HG03342 (cell line): ENCODE data around the gene PCSK6.

Experiments
- ATAC-seq: cut with Tn5 transposase; IDR thresholded peaks from one replicate; pipeline ENCODE4 v1.9.1; 2021; ENCODE audit warnings: mild to moderate bottlenecking, moderate library complexity; ENCODE audit not compliant: unreplicated experiment

PCSK6 gene

DNA sequence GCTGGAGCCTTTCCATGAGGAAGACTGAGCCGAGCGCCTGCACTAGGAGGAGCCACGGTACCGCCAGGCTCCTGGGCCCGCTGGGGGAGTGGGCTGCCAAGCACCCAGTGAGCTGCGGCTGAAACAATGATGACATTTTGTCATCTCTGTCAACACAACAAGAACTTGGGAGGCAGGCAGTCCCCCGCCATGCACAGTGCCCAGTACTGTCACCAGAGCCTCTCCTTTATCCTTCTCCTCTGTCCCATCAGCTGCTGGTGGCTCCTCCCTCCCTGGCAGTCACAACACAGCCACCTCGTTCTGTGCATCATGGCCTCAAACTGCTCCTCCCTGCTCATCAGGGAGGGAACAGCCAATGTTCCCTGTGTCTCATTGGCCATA is 34.0 kb upstream of the PCSK6 start:
- no peak for ATAC-seq

DNA sequence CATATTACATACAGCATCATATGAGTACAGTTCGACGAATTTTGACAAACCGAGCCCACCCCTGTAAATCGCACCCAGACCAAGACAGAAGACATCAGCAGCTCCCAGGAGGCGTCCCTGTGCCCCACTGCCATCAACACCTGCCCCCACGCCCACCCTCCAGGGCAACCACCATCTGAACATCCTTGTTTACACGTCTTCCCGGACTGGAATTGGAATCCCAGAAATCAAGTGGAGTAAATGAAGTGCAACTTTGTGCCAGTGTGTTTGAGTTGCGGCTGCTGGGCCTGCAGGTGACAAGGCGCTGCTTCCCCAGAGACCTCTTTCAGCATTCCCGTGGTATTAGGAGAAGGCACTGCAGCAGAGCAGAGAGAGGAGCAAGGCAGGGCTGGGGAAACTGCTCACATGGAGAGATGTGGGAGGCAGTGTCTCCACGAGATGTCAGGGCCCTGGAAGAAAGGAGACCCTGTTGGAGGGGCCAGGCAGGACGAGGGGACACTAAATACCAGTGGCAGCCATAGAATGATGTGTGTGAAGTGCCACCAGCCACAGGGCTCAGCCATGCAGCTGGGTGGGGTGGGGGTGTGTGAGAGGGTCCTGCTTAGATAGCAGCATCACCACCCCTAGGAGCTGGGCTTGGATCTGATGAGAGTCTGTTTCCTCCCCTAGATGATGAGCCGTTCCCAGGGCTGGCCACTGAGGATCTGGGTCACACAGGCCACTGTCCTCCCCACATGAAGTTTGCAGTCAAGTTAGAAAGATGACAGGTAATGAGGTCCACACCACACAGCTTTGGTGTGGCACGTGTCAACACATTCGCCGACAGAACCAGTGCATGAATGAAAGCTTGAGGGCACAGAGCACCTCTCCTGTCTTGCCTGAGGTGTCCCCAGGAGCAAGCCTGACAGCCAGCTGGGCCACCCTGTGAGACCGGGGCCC is 33.4 kb upstream of the PCSK6 start:
- no peak for ATAC-seq

GRCh38 chr15:101522091-101522490 is 32.6 kb upstream of the PCSK6 start:
- ATAC-seq: no peak

DNA sequence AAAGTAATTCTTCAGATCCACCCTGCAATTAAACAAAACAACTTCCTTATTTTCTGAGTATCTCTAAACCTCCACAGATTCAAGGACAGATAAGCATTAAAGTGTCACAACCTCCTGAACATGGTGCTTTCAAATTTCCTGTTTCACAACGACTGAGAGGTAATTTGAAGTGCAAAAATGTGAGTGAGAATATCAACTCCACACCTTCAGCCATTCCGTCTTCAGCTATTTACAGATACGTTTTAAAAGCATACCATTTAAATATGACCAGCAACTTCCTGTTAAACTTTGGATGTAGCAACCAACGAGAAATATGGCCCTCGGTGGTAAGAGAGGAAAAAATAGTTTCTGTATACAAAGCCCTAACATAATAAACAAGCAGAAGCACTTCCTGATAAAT is 32.1 kb upstream of the PCSK6 start:
- no peak for ATAC-seq

GRCh38 chr15:101521069-101521468 is 31.6 kb upstream of the PCSK6 start:
- no peak for ATAC-seq

DNA sequence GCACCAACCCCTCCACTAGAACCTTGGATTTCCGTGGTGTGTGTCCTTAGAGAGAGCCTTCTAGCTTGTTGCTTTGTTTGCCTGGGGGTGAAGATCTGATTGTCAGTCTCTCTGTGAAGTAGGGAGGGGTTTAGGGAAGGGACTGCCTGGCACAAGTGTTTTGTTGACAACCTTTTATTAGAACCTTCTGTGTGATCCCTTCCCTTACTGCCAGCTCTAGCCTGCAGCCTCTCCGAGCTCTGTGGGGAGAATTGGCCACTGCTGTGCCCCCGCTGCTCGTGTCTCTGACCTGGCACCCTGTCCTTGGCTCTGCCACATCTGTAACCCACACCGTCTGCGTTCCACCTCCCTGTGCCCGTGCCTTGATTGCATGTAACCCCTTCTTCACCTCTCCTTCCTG is 30.9 kb upstream of the PCSK6 start:
- no peak for ATAC-seq

DNA sequence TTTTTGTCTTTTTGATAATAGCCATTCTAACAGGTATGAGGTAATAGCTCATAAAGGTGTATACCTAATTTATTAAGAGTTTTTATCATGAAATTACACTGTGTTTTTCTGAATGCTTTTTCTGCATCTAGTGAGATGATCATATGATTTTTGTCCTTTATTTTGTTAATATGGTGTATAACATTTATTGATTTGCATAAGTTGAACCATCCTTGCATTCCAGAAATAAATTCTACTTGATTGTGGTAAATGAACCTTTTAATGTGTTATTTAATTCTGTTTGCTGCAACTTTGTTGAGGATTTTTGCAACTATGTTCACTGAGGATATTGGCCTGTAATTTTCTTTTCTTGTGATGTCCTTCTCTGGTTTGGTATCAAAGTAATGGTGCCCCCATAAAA is 28.0 kb upstream of the PCSK6 start:
- ATAC-seq: no peak

DNA sequence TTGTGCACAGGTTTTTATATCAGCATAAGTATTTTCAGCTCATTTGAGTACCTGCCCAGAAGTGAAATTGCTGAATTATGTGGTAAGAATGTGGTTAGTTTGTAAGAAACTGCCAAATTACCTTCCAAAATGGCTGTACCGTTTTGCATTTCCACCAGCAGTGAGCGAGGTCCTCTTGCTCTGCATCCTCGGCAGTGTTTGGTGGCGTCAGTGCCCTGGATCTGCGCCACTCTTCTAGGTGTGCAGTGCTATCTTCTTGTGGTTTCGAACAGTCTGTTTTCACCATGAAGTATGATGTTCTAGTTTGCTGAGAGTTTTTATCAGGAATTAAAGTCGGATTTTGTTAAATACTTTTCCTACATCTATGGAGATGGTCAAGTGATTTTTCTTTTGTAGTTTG is 24.8 kb upstream of the PCSK6 start:
- ATAC-seq: no peak

DNA sequence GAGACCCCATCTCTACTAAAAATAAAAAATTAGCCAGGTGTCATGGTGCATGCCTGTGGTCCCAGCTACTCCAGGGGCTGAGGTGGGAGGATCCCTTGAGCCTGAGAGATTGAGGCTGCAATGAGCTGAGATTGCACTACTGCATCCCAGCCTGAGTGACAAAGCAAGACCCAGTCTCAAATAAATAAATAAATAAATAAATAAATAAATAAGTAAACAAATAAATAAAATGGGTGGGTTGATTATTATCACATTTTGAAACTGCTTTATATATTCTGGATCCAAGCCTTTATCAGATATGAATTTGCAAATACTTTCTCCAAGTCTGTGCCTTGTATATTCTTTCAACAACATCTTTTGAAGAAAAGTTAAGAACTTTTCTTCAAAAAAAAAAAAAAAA is 22.2 kb upstream of the PCSK6 start:
- no peak for ATAC-seq

DNA sequence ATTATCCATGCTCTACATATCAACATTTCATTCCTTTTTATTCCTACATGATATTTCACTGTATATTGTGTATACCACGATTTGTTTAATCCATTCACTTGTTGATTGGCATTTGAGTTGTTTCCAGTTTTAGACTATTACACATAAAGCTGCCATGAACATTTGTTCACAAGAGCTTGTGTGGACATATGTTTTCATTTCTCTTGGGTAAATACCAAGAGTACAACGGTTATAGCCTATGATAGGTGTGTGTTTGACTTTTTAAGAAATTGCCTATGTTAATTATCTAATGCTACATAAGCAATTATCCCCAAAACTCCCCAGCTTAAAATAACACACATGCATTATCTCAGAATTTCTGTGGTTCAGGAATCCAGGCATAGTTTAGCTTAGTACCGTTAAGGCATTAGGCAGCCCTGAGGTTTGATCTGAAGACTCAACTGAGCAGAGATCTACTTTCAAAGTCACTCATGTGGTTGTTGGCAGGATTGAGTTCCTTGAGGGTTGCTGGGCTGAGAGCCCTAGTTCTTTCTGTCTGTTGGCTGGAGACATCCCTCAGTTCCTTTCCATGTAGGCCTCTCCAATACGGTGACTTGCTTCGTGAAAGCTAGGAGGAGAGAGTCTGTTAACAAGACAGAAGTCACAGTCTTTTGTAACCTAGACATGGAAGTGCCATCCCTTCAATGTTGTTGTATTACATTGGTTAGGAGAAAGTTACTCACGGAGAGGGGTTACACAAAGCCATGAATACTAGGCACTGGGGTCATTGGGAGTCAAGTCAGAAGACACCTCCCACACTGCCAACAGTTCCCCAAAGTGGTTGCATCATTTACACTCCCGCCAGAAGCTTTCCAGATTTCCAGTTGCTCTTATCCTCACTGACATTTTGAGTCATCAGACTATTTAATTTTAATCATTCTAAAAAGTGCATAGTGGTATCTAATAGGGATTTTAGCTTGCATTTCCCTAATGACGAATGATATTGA is 21.0 kb upstream of the PCSK6 start:
- no peak for ATAC-seq

- ATAC-seq: no peak
Measured at GRCh38 chr15:101509279-101509678, 19.8 kb upstream of the PCSK6 start.

DNA sequence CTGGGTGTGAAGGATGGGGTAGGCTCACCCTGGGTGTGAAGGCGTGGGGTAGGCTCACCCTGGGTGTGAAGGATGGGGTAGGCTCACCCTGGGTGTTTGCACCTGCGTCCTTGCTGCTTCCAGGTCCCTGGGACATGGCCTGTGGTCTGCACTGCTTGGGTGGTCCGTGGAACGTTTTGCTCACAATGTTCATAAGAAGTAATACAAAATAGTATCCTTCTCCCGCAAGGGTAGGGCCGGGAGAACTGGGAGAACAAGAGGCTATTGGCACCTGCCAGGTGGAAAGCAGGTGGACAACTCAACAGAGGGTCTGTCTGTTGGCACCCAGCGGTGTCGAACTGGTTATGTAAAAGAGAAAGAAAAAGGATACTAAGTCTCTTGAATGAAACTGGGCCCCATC is 17.0 kb upstream of the PCSK6 start:
- no peak for ATAC-seq

- ATAC-seq: no peak
Measured at GRCh38 chr15:101505610-101506337, 16.3 kb upstream of the PCSK6 start.

DNA sequence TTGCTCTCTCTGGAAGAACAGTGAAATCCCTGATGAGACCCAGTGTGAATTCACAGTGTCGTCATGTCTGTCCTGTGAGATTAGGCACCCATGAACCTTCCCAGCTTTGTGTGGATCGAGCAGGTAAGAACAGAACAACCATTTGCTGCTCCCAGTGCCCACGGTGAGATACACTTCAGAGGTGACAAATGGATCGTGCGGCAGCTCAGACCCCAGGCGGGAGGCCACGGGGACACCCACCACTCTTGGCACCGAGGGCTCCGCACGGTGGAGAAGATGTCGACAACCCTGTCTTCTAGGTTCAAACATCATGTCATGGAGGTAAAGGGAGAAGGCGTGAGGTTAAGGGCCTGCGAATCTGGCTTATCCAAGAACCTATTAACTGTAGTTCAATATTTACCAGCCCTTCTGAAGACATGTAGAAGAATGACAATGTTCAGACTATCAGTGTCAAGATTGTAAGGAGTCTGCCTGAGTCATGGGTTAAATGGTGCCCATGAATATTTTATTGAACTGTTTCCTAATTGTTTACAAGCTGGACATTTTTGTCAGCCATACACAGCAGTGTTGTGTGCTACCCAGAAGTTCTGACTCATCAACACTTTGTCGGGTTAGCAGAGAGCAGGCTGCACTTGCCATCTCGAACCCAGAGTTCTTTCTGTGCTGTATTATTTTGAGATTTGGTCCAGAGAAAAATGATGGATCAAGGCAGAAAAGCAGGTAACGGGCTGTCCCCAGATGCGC is 15.5 kb upstream of the PCSK6 start:
- no peak for ATAC-seq

DNA sequence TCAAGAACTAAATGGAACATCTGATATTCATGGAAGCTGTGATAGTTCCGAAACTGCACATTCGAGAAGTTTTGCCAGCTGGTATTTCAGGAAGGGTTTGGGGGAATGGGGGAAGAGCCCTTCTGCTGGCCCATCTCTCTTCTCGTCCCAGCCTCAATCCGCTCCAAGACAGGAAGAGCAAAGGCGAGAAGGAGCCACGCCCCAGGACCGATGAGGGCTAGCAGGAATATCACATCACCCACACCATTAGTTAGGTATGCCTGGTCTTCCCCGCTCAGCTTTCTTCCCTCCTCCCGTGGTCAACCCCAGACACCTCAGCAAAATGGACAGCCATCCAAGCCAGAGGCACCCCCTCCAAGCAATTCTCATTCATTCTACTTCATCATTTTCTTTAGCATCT is 14.9 kb upstream of the PCSK6 start:
- no peak for ATAC-seq

DNA sequence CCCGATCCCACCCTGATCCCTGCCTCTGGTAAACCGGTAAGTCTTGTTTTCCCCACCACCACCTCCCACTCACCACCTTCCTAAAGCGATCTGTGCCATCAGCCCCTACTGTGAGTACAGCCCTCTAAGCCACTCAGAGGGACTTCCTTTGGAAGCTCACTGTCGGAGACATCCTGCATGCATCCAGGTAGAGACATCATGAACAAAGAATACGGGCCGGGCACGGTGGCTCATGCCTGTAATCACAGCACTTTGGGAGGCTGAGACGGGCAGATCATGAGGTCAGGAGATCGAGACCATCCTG is 13.7 kb upstream of the PCSK6 start:
- ATAC-seq: no peak

GRCh38 chr15:101502572-101503295 is 13.2 kb upstream of the PCSK6 start:
- ATAC-seq: no peak

- peak; percentile 77 for ATAC-seq
Measured at GRCh38 chr15:101501703-101502373, 12.3 kb upstream of the PCSK6 start.

DNA sequence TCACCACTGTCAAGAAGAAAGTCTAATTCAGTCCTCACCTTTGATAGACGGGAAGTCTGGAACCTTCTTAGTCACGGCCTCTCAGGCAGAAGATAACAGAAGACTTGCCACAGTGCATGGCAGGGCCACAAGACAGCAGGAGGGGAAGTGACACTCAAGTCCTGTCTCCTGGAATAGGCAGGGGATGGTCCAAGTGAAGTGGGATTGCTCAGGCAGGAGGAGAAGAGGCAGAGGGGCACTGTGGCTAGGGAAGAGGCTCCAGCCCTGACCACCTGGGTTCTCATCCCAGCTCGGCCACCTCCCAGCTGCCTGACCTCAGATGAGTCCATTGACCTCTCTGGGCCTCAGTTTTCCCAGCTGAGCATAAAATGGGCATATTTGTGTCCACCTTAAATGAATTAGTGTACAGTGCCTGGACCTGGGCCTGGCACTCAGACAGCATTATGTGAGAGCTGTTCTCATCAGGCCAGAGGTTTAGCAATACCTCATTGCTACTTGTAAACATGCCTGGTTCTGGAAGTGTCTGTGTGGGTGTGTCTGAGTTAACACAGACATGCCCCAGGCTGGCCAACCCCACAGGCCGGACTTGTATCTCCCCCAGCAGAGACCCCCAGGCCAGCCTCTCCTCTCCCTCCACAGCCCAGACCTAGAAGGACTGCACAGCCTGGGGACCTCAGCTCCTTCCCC is 11.5 kb upstream of the PCSK6 start:
- ATAC-seq: no peak
